Ascending aorta (tissue), 2 donors: ENCODE data around the gene CGAS. TPM values are rescaled to one million over a fixed set of nuclear protein-coding genes. Genes with fewer than 3 reads are reported as not detected.
A peak's percentile ranks its signal among the peaks of the same experiment; 100 is the strongest.

Experiments
- DNase-seq, 2 donors: peaks; one replicate each; pipeline ENCODE4 v3.0.0-alpha.2; 2019; ENCODE audit warnings: low spot score in 2 of 2
- H3K27ac ChIP-seq, 2 donors: fragments of 200-600 bp; sonication (generic); one replicate each; pipeline ENCODE4 v1.5.1; 2016 to 2017; ENCODE audit warnings: mild to moderate bottlenecking in 1 of 2
- H3K27me3 ChIP-seq: fragments of 200-600 bp; sonication (generic); one replicate; pipeline ENCODE4 v1.5.1; 2017
- H3K36me3 ChIP-seq, 2 donors: fragments of 200-600 bp; sonication (generic); one replicate each; pipeline ENCODE4 v1.5.1; 2016
- H3K4me1 ChIP-seq, 2 donors: fragments of 200-600 bp; sonication (generic); one replicate each; pipeline ENCODE4 v1.5.1; 2016 to 2017; ENCODE audit warnings: mild to moderate bottlenecking in 1 of 2
- H3K4me3 ChIP-seq, 2 donors: fragments of 200-600 bp; sonication (generic); one replicate each; pipeline ENCODE4 v1.5.1; 2016 to 2017; ENCODE audit warnings: mild to moderate bottlenecking in 1 of 2
- H3K9me3 ChIP-seq, 2 donors: fragments of 200-600 bp; sonication (generic); one replicate each; pipeline ENCODE4 v1.5.1; 2016
- intact Hi-C: fragments of 100-400 bp; cut with DNase I; formaldehyde crosslinking; loops from one replicate; pipeline ENCODE4 v1.15.1; 2023
- total RNA-seq: library from RNA; depleted of rRNA; stranded (reverse); fragments of >200 nt; gene quantifications from one replicate; pipeline ENCODE4 v1.1.0, GENCODE V29; 2016
- TF ChIP-seq, protein P1 (sequence below), 3 experiments: fragments of 200-600 bp in 2 of 3; fragments of 450-650 bp in 1 of 3; sonication (generic) in 2 of 3; IDR thresholded peaks; one replicate each; pipeline ENCODE4 v1.5.1; 2016 to 2019; ENCODE audit warnings: antibody characterized with exemption in 3 of 3, mild to moderate bottlenecking in 1 of 3, moderate library complexity in 1 of 3

Gene CGAS
- 15.9 TPM for total RNA-seq

DNA sequence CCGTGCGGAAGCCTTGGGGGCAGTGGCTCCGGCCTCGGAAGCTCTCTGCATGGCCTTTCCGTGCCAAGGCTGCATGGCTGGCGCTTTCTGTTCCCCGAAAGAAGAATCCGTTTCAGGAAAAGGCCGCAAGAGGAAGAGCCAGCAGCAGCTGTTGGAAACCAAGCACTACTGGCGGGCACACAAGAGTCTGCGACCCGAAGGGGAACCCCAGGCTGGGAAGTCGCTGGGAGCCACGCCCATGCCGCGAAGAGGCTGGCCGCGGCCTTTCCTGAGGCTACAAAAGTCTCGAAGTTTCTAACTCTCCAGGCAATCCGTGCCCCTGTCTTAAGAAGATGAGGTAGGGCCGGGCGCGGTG lies at the start of gene CGAS:
TSS of gene CGAS (minus strand) at position 191 of the 355 bp plus-strand sequence. CDS start at position 75, 116 bp downstream.
- TF ChIP-seq, protein P1, sequence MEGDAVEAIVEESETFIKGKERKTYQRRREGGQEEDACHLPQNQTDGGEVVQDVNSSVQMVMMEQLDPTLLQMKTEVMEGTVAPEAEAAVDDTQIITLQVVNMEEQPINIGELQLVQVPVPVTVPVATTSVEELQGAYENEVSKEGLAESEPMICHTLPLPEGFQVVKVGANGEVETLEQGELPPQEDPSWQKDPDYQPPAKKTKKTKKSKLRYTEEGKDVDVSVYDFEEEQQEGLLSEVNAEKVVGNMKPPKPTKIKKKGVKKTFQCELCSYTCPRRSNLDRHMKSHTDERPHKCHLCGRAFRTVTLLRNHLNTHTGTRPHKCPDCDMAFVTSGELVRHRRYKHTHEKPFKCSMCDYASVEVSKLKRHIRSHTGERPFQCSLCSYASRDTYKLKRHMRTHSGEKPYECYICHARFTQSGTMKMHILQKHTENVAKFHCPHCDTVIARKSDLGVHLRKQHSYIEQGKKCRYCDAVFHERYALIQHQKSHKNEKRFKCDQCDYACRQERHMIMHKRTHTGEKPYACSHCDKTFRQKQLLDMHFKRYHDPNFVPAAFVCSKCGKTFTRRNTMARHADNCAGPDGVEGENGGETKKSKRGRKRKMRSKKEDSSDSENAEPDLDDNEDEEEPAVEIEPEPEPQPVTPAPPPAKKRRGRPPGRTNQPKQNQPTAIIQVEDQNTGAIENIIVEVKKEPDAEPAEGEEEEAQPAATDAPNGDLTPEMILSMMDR (IDR thresholded peaks at IDR 0.05): no peak
- intact Hi-C loops: loop anchor here (5.0 kb wide), 2 partner anchors 135 to 200 kb away; partner anchors contain the start of gene SLC17A5
- peak within 1 kb of the TSS; percentile 72 to 91 for H3K27ac ChIP-seq
- no peaks in the 10 kb centered on the region for H3K27me3 ChIP-seq
- H3K36me3 ChIP-seq: no peaks in the 10 kb centered on the region
- DNase-seq: peak; percentile 38 to 88
- no peaks in the 10 kb centered on the region for H3K9me3 ChIP-seq
- no peaks in the 10 kb centered on the region for H3K4me1 ChIP-seq
- peak within 1 kb of the TSS; percentile 69 to 78 for H3K4me3 ChIP-seq

- intact Hi-C loops: no loop called here
- H3K4me1 ChIP-seq: no peaks in the 10 kb centered on the region
- no peaks in the 10 kb centered on the region for H3K9me3 ChIP-seq
- H3K27ac ChIP-seq: no peak overlapping the region
- no peak for DNase-seq
- peaks cover 67 to 94% of the 10 kb centered on the region in 2 donors for H3K36me3 ChIP-seq
- no peak overlapping the region for H3K4me3 ChIP-seq
- no peaks in the 10 kb centered on the region for H3K27me3 ChIP-seq
- TF ChIP-seq, protein P1 (IDR thresholded peaks at IDR 0.05): no peak
Measured at GRCh38 chr6:73497915-73498314, 45.8 kb upstream of the CGAS start.

DNA sequence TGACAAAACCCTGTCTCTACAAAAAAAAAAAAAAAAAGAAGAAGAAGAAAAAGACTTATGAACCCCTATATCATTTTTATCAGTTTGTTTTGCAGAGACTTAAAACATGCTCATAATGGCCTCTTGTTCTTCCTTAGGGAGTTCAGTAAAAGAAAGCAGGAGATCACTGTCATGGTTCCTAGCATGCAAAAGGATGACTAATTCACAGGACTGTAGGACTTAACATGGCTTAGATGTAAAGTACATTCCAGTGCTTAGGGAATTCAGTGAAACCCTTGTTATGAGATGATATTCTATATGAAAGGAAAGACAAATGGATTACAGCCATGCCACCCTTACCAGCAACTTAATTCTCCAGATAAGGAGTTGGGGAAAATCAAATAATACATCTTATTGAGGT lies 39.3 kb upstream of the CGAS start:
- intact Hi-C loops: no loop called here
- no peak overlapping the region for H3K4me3 ChIP-seq
- no peaks in the 10 kb centered on the region for H3K9me3 ChIP-seq
- no peaks in the 10 kb centered on the region for H3K27me3 ChIP-seq
- DNase-seq: no peak
- peaks cover 51 to 85% of the 10 kb centered on the region in 2 donors for H3K36me3 ChIP-seq
- H3K4me1 ChIP-seq: no peaks in the 10 kb centered on the region
- H3K27ac ChIP-seq: no peak overlapping the region
- TF ChIP-seq, protein P1 (IDR thresholded peaks at IDR 0.05): no peak

DNA sequence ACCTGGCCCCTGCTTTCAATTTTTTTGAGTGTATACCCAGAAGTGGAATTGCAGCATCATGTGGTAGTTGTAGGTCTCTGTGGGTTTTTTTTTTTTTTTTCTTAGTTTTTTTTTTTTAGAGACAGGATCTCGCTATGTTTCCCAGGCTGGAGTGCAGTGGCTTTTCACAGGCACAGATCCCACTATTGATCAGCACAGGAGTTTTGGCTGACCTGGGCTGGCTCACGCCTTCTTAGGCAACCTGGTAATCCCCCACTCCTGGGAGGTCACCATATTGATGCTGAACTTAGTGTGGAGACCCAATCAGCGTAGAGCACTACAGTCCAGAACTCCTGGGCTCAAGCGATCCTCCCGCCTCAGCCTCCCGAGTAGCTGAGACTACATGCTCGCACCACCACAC lies 35.4 kb upstream of the CGAS start:
- Histone ChIP-seq H3K36me3 (peaks cover 67 to 78% of the 10 kb centered on the region in 2 donors), H3K4me1 (no peaks in the 10 kb centered on the region), H3K27me3 (no peaks in the 10 kb centered on the region), H3K9me3 (no peaks in the 10 kb centered on the region), H3K4me3 (no peak overlapping the region), H3K27ac (no peak overlapping the region)
- no peak for DNase-seq
- intact Hi-C loops: no loop called here
- TF ChIP-seq, protein P1 (IDR thresholded peaks at IDR 0.05): no peak

DNA sequence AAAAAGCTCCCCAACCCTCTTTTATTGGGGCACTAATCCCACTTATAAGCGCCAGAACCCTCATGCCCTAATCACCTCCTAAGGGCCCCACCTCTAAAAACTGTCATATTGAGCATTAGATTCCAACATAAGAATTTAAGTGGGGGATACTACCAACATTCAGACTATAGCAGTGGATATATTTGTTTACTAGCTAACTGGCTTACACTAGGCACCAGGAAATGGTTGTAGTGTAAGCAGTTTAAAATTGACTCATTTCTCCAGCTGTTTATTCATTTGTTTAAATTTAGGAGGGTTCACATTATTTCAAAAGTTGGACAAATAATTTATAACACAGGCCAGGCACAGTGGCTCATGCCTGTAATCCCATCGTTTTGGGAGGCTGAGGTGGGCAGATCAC lies 32.3 kb upstream of the CGAS start:
- no peaks in the 10 kb centered on the region for H3K27me3 ChIP-seq
- DNase-seq: no peak
- H3K4me3 ChIP-seq: no peak overlapping the region
- H3K27ac ChIP-seq: no peak overlapping the region
- no peaks in the 10 kb centered on the region for H3K4me1 ChIP-seq
- TF ChIP-seq, protein P1 (IDR thresholded peaks at IDR 0.05): no peak
- H3K36me3 ChIP-seq: peaks cover 81 to 84% of the 10 kb centered on the region in 2 donors
- H3K9me3 ChIP-seq: no peaks in the 10 kb centered on the region
- intact Hi-C loops: no loop called here

GRCh38 chr6:73481969-73482368 lies 29.9 kb upstream of the CGAS start:
- H3K9me3 ChIP-seq: no peaks in the 10 kb centered on the region
- H3K27ac ChIP-seq: no peak overlapping the region
- no peaks in the 10 kb centered on the region for H3K27me3 ChIP-seq
- no peak for DNase-seq
- TF ChIP-seq, protein P1 (IDR thresholded peaks at IDR 0.05): no peak
- no peaks in the 10 kb centered on the region for H3K4me1 ChIP-seq
- intact Hi-C loops: no loop called here
- H3K4me3 ChIP-seq: no peak overlapping the region
- peaks cover 76 to 90% of the 10 kb centered on the region in 2 donors for H3K36me3 ChIP-seq
